Natural killer cell (primary cell): ENCODE results near the gene CRYBA2. TPM values are rescaled to one million over a fixed set of nuclear protein-coding genes. Genes with fewer than 3 reads are reported as not detected.

Experiments
- ATAC-seq, 3 donors: fragments of 150-1000 bp in 2 of 3; fragments of 200-7000 bp in 1 of 3; cut with Tn5 transposase; 1 replicate in 1 of 3; 2 replicates in 2 of 3; pipeline ENCODE4 v1.10.0; 2021; ENCODE audit warnings: mild to moderate bottlenecking in 2 of 3, moderate library complexity in 2 of 3
- DNase-seq, 2 donors: peaks; one replicate each; pipeline versions ENCODE4 v3.0.0 to v3.0.0-alpha.2; 2013 to 2021; ENCODE audit warnings: mixed read lengths in 1 of 2
- H3K27ac ChIP-seq: one replicate; pipeline ENCODE4 v1.5.1; 2013; ENCODE audit warnings: mild to moderate bottlenecking, low read length
- H3K27me3 ChIP-seq: one replicate; pipeline ENCODE4 v1.6.1; 2013; ENCODE audit warnings: low read length; ENCODE audit not compliant: control insufficient read depth, insufficient read depth
- H3K36me3 ChIP-seq: one replicate; pipeline ENCODE4 v1.6.1; 2013; ENCODE audit warnings: low read length; ENCODE audit not compliant: control insufficient read depth, insufficient read depth
- H3K4me1 ChIP-seq: one replicate; pipeline ENCODE4 v1.6.1; 2013; ENCODE audit warnings: low read length; ENCODE audit not compliant: control insufficient read depth, insufficient read depth
- H3K4me3 ChIP-seq: one replicate; pipeline ENCODE4 v1.5.1; 2013; ENCODE audit warnings: low read length
- H3K9me3 ChIP-seq: one replicate; pipeline ENCODE4 v1.6.1; 2013; ENCODE audit warnings: low read length; ENCODE audit not compliant: control insufficient read depth, insufficient read depth
- H3K27ac Mint-ChIP-seq, 2 donors: one replicate each; pipeline ENCODE4 v1.8.0; 2022; ENCODE audit warnings: mild to moderate bottlenecking in 2 of 2, mixed read lengths in 2 of 2, moderate library complexity in 1 of 2
- H3K27me3 Mint-ChIP-seq, 2 donors: one replicate each; pipeline ENCODE4 v1.8.0; 2022; ENCODE audit warnings: low read depth in 2 of 2, mixed read lengths in 2 of 2
- H3K36me3 Mint-ChIP-seq: one replicate; pipeline ENCODE4 v1.8.0; 2022; ENCODE audit warnings: mixed read lengths
- H3K4me1 Mint-ChIP-seq, 2 donors: one replicate each; pipeline ENCODE4 v1.8.0; 2022; ENCODE audit warnings: mixed read lengths in 2 of 2
- H3K4me3 Mint-ChIP-seq: one replicate; pipeline ENCODE4 v1.8.0; 2022; ENCODE audit warnings: mild to moderate bottlenecking, moderate library complexity, mixed read lengths
- H3K9me3 Mint-ChIP-seq, 2 donors: one replicate each; pipeline ENCODE4 v1.8.0; 2022; ENCODE audit warnings: mixed read lengths in 2 of 2
- CTCF ChIP-seq: fragments of 200-600 bp; IDR thresholded peaks from one replicate; pipeline ENCODE4 v1.8.0; 2022; ENCODE audit warnings: antibody characterized with exemption
- WGBS: methylation state at CpG from one replicate; pipeline ENCODE4 v1.1.7; 2013; ENCODE audit warnings: missing lambda C conversion rate; ENCODE audit not compliant: insufficient coverage; 5-methylcytosine and 5-hydroxymethylcytosine counted together
- intact Hi-C: fragments of 100-400 bp; cut with micrococcal nuclease; formaldehyde crosslinking; loops from one replicate; pipeline ENCODE4 v1.14.2; 2022
- total RNA-seq, 4 donors: library from RNA; stranded (reverse); fragments of 120-200 nt in 1 of 4; gene quantifications; one replicate each; pipeline versions ENCODE4 v1.2.3 to v1.2.4, GENCODE V29; 2013 to 2022

CRYBA2 gene
- total RNA-seq, 3 donors from 2014 or later (not counting 1 experiment from before 2014, with no cell fraction given), result not detected

GRCh38 chr2:219003267-219003634 is 10.0 kb upstream of the CRYBA2 start:
- Mint-ChIP-seq H3K36me3 (no peaks in the 10 kb centered on the region), H3K27ac (no peak overlapping the region), H3K27me3 (peaks cover 46 to 50% of the 10 kb centered on the region in 2 donors), H3K4me1 (peaks cover 0 to 4% of the 10 kb centered on the region in 2 donors), H3K9me3 (no peaks in the 10 kb centered on the region), H3K4me3 (no peak overlapping the region)
- peaks cover 46% of the 10 kb centered on the region for H3K27me3 ChIP-seq
- no peaks in the 10 kb centered on the region for H3K36me3 ChIP-seq
- no peak overlapping the region for H3K4me3 ChIP-seq
- no peaks in the 10 kb centered on the region for H3K9me3 ChIP-seq
- ATAC-seq (no peak), DNase-seq (no peak)
- WGBS, result 13% methylated on average over 20 of the region's 20 CpGs
- intact Hi-C loops, result no loop called here
- H3K27ac ChIP-seq, result no peak overlapping the region
- TF ChIP-seq CTCF, result no peak
- H3K4me1 ChIP-seq, result peaks cover 21% of the 10 kb centered on the region

- intact Hi-C loops, result no loop called here
- TF ChIP-seq CTCF, result no peak
- peaks cover 46% of the 10 kb centered on the region for H3K27me3 ChIP-seq
- peak in 1 of 2 donors; percentile 65 for DNase-seq
- H3K27me3 Mint-ChIP-seq, result peaks cover 46 to 54% of the 10 kb centered on the region in 2 donors
- H3K9me3 Mint-ChIP-seq, result no peaks in the 10 kb centered on the region
- H3K27ac ChIP-seq, result no peak overlapping the region
- no peaks in the 10 kb centered on the region for H3K36me3 ChIP-seq
- H3K4me1 Mint-ChIP-seq, result peaks cover 0 to 4% of the 10 kb centered on the region in 2 donors
- peaks cover 21% of the 10 kb centered on the region for H3K4me1 ChIP-seq
- WGBS, result 3% methylated on average over 72 of the region's 72 CpGs
- H3K36me3 Mint-ChIP-seq, result no peaks in the 10 kb centered on the region
- no peaks in the 10 kb centered on the region for H3K9me3 ChIP-seq
- peak overlapping the region; percentile 64 for H3K4me3 Mint-ChIP-seq
- H3K4me3 ChIP-seq, result no peak overlapping the region
- H3K27ac Mint-ChIP-seq, result no peak overlapping the region
- ATAC-seq, result peak in 2 of 3 donors; percentile 66 to 68
These were observed 9.4 kb upstream of the CRYBA2 start for GRCh38 chr2:219002395-219003266.

- peaks cover 49 to 54% of the 10 kb centered on the region in 2 donors for H3K27me3 Mint-ChIP-seq
- H3K4me3 ChIP-seq, result no peak overlapping the region
- peaks cover 46% of the 10 kb centered on the region for H3K27me3 ChIP-seq
- H3K27ac ChIP-seq, result no peak overlapping the region
- H3K36me3 ChIP-seq, result no peaks in the 10 kb centered on the region
- intact Hi-C loops, result no loop called here
- H3K9me3 Mint-ChIP-seq, result no peaks in the 10 kb centered on the region
- no peak for TF ChIP-seq CTCF
- H3K27ac Mint-ChIP-seq, result no peak overlapping the region
- H3K4me3 Mint-ChIP-seq, result peak overlapping the region; percentile 2
- H3K36me3 Mint-ChIP-seq, result no peaks in the 10 kb centered on the region
- no peaks in the 10 kb centered on the region for H3K9me3 ChIP-seq
- DNase-seq (peak in 1 of 2 donors; percentile 31), ATAC-seq (peak in 2 of 3 donors; percentile 33 to 49)
- WGBS, result 3% methylated on average over 68 of the region's 70 CpGs
- H3K4me1 ChIP-seq, result peaks cover 21% of the 10 kb centered on the region
- peaks cover 0 to 4% of the 10 kb centered on the region in 2 donors for H3K4me1 Mint-ChIP-seq
These were observed 8.6 kb upstream of the CRYBA2 start for GRCh38 chr2:219001577-219002394.
